ENCODE measurements around the gene AGPAT4. TPM values are rescaled to one million over a fixed set of nuclear protein-coding genes. Genes with fewer than 3 reads are reported as not detected.
A peak's percentile ranks its signal among the peaks of the same experiment; 100 is the strongest.

AGPAT4 gene
- polyA plus RNA-seq, 2 of the 4 experiments (the other 2 are of a cell fraction), result 2.1 to 3.7 TPM

DNA sequence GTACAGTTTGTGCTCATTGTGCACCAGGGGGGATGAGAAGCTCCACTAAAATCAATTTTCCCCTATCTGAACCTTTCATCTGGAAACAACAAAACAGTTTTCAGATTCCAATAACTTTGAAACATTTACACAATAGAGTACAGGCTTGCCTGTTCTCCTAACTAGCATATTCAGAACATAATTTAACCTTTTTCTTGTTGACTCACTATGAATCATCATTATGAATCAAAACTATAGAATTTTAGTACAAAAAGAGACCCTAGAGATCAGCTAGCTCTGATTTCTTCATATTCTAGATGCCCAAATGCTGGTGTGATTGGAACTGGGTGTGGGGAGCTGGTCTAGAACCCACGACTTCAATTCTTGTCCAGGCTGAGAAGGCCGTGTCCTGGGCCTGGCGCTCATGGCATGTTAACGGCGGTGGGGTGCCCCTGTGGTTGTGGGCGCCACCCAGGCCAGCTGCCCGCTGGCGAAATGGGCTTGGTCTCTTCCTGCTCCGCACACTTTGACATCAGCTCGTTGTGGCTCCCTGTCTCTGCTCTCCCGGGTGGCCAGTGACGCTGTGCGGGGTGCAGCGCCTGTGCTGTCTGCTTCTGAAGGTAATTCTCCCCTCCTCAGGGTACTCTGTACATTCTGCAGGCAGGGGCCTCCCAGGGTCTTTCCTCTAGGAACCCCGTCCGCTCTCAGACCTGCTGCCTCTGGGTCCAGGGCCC, 29.9 kb upstream of the AGPAT4 start:
- TF ChIP-seq FOSL2 (IDR thresholded peaks at IDR 0.05), result no peak
- peak; percentile 32; the same call in 1 of the 2 replicates for TF ChIP-seq FOSL2 (CRISPR knock-in tag; IDR thresholded peaks at IDR 0.05)
- TF ChIP-seq, protein P1, sequence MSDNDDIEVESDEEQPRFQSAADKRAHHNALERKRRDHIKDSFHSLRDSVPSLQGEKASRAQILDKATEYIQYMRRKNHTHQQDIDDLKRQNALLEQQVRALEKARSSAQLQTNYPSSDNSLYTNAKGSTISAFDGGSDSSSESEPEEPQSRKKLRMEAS (IDR thresholded peaks at IDR 0.05), result no peak
- Histone ChIP-seq H3K9me3 (no peaks in the 10 kb centered on the region), H3K4me2 (peak overlapping the region; percentile 39), H3K4me1 (peaks cover 20% of the 10 kb centered on the region), H3K27ac (peak overlapping the region; percentile 25 to 69; a peak in 3 of 6 replicates), H3K4me3 (no peak overlapping the region)
- FAIRE-seq (no peak), ATAC-seq (peak in 1 of 2 experiments; percentile 46; a peak in 1 of 6 replicates), DNase-seq (ENCODE audit: low read depth in 1 of 2, low spot score in 1 of 2) (no peak)
- 82% methylated on average over 16 of the region's 16 CpGs for WGBS (ENCODE audit: missing lambda C conversion rate)
- ChIA-PET POLR2A (no interaction called here), CTCF (interaction anchor here (1.0 kb wide), 1 partner anchor 63 kb away, joined by 3 read pairs; no protein-coding TSS in a partner anchor)

DNA sequence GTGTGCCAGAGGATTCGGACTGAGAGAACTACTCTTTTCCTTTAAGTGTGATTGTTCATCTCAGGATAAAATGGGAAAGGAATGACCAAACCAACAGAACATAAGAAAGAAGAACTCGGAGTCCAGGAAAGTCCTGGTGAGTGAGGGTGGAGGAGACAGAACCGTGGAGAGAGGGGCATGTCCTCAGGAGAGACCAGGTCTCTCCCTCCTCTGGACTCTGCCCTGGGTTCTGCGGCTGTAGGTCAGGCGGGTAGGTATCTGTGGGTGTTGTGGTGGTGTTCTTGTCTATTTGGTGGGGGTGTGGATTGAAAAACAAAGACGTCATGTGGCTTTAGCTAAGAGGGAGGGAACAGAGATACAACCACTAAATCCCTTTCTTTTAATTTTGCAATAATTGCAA, 29.1 kb upstream of the AGPAT4 start:
- TF ChIP-seq MAZ (IDR thresholded peaks at IDR 0.05; ENCODE audit: borderline replicate concordance, low read depth, low read length) (no peak), SMC3 (IDR thresholded peaks at IDR 0.05) (no peak), KDM1A (IDR thresholded peaks at IDR 0.05; ENCODE audit: low read depth) (no peak)
- TF ChIP-seq, protein P2, sequence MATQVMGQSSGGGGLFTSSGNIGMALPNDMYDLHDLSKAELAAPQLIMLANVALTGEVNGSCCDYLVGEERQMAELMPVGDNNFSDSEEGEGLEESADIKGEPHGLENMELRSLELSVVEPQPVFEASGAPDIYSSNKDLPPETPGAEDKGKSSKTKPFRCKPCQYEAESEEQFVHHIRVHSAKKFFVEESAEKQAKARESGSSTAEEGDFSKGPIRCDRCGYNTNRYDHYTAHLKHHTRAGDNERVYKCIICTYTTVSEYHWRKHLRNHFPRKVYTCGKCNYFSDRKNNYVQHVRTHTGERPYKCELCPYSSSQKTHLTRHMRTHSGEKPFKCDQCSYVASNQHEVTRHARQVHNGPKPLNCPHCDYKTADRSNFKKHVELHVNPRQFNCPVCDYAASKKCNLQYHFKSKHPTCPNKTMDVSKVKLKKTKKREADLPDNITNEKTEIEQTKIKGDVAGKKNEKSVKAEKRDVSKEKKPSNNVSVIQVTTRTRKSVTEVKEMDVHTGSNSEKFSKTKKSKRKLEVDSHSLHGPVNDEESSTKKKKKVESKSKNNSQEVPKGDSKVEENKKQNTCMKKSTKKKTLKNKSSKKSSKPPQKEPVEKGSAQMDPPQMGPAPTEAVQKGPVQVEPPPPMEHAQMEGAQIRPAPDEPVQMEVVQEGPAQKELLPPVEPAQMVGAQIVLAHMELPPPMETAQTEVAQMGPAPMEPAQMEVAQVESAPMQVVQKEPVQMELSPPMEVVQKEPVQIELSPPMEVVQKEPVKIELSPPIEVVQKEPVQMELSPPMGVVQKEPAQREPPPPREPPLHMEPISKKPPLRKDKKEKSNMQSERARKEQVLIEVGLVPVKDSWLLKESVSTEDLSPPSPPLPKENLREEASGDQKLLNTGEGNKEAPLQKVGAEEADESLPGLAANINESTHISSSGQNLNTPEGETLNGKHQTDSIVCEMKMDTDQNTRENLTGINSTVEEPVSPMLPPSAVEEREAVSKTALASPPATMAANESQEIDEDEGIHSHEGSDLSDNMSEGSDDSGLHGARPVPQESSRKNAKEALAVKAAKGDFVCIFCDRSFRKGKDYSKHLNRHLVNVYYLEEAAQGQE (IDR thresholded peaks at IDR 0.05), result no peak
- DNase-seq (ENCODE audit: low read depth in 1 of 2, low spot score in 1 of 2) (no peak), ATAC-seq (peak in 1 of 2 experiments; percentile 60; a peak in 3 of 6 replicates), FAIRE-seq (no peak)
- peak overlapping the region; percentile 39 for H3K4me2 ChIP-seq
- ChIA-PET CTCF (interaction anchor here (1.0 kb wide), 1 partner anchor 64 kb away, joined by 3 read pairs; no protein-coding TSS in a partner anchor), POLR2A (no interaction called here)
- no peaks in the 10 kb centered on the region for H3K9me3 ChIP-seq
- WGBS (ENCODE audit: missing lambda C conversion rate), result 48% methylated on average over 6 of the region's 6 CpGs
- H3K4me1 ChIP-seq, result peaks cover 20% of the 10 kb centered on the region
- H3K4me3 ChIP-seq, result no peak overlapping the region
- H3K27ac ChIP-seq, result peak overlapping the region; percentile 29 to 46; a peak in 2 of 6 replicates

DNA sequence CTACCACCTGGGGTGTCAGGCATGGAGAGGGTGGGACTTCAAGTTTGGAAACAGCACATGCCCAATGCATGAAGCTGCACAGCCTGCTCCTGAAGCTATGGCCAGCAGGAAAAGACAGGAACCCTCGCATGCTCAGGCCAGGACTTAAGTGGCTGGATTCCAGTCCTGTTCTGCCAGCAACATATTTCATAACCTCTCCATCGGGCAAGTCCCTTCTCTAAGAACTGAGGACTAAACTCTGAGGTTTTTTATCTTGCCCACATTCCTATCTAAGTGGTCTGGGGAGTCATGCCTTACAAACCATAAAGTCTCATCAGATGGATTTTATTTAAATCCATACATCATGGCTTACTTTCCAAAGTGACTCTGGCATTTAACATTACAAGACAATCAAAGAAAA, 27.5 kb upstream of the AGPAT4 start:
- no peak for FAIRE-seq
- H3K4me1 ChIP-seq, result peaks cover 20% of the 10 kb centered on the region
- no peak for DNase-seq (ENCODE audit: low read depth in 1 of 2, low spot score in 1 of 2)
- ATAC-seq, result no peak
- no peaks in the 10 kb centered on the region for H3K9me3 ChIP-seq
- H3K4me3 ChIP-seq, result no peak overlapping the region
- WGBS (ENCODE audit: missing lambda C conversion rate), result 49% methylated on average over 2 of the region's 2 CpGs
- no peak overlapping the region for H3K27ac ChIP-seq
- ChIA-PET POLR2A (no interaction called here), CTCF (interaction anchor here (0.6 to 0.8 kb wide), 2 partner anchors 72 to 130 kb away, joined by 3 read pairs; no protein-coding TSS in a partner anchor)
- no peak overlapping the region for H3K4me2 ChIP-seq
- TF ChIP-seq RAD21 (conservative IDR thresholded peaks at IDR 0.05 in 1 of 2, IDR thresholded peaks at IDR 0.05 in 1 of 2), result no peak
- TF ChIP-seq, protein P3, sequence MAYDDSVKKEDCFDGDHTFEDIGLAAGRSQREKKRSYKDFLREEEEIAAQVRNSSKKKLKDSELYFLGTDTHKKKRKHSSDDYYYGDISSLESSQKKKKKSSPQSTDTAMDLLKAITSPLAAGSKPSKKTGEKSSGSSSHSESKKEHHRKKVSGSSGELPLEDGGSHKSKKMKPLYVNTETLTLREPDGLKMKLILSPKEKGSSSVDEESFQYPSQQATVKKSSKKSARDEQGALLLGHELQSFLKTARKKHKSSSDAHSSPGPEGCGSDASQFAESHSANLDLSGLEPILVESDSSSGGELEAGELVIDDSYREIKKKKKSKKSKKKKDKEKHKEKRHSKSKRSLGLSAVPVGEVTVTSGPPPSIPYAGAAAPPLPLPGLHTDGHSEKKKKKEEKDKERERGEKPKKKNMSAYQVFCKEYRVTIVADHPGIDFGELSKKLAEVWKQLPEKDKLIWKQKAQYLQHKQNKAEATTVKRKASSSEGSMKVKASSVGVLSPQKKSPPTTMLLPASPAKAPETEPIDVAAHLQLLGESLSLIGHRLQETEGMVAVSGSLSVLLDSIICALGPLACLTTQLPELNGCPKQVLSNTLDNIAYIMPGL (CRISPR knock-in tag; IDR thresholded peaks at IDR 0.05; ENCODE audit: borderline replicate concordance), result no peak
- TF ChIP-seq ZC3H11A (IDR thresholded peaks at IDR 0.05), result no peak
- TF ChIP-seq, protein P4, sequence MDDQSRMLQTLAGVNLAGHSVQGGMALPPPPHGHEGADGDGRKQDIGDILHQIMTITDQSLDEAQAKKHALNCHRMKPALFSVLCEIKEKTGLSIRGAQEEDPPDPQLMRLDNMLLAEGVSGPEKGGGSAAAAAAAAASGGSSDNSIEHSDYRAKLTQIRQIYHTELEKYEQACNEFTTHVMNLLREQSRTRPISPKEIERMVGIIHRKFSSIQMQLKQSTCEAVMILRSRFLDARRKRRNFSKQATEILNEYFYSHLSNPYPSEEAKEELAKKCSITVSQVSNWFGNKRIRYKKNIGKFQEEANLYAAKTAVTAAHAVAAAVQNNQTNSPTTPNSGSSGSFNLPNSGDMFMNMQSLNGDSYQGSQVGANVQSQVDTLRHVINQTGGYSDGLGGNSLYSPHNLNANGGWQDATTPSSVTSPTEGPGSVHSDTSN (IDR thresholded peaks at IDR 0.05), result no peak
- TF ChIP-seq FOSB (CRISPR knock-in tag; IDR thresholded peaks at IDR 0.05), result no peak
- no peak for TF ChIP-seq JUN (IDR thresholded peaks at IDR 0.05)
- TF ChIP-seq, protein P2 (IDR thresholded peaks at IDR 0.05), result no peak
- no peak for TF ChIP-seq RFX5 (IDR thresholded peaks at IDR 0.05)
- no peak for TF ChIP-seq RCOR1 (IDR thresholded peaks at IDR 0.05; ENCODE audit: low read depth, low read length)
- no peak for TF ChIP-seq SMC3 (IDR thresholded peaks at IDR 0.05)
- TF ChIP-seq ZSCAN20 (CRISPR knock-in tag; IDR thresholded peaks at IDR 0.05), result no peak
- TF ChIP-seq, protein P5, sequence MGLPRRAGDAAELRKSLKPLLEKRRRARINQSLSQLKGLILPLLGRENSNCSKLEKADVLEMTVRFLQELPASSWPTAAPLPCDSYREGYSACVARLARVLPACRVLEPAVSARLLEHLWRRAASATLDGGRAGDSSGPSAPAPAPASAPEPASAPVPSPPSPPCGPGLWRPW (IDR thresholded peaks at IDR 0.05), result no peak
- TF ChIP-seq HDAC2 (IDR thresholded peaks at IDR 0.05), result no peak

Measured in A549 (cell line).